Inflammatory macrophage (primary cell): Measurements from ENCODE around the gene BAZ1A.
"Not testable (repeated sequence)": the region's sequence is repeated elsewhere in the genome, so short reads cannot be mapped to it uniquely, and the experiment has no call there.

ENCODE experiments used
- DNase-seq, 2 donors: peaks; one replicate each; pipeline ENCODE4 v3.0.0-alpha.2; 2020 to 2022

BAZ1A gene

DNA sequence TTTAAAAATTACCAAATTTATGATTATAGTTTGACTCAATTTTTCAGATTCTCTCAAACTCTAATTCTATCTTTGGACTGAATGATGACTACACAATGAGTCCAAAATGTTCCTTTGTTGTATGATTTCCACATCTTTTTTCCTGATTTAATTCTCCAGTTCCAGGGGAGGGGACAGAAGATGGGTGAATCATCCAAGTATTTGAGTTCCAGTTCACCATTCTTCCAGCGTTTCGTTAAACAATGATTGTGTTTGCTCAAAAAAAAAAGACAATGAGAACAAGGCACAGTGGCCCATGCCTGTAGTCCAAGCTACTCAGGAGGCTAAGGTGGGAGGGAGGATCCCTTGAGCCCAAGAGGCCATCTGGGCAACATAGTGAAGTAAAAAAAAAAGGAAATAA is 23.8 kb downstream of the BAZ1A start:
- no peak for DNase-seq

DNA sequence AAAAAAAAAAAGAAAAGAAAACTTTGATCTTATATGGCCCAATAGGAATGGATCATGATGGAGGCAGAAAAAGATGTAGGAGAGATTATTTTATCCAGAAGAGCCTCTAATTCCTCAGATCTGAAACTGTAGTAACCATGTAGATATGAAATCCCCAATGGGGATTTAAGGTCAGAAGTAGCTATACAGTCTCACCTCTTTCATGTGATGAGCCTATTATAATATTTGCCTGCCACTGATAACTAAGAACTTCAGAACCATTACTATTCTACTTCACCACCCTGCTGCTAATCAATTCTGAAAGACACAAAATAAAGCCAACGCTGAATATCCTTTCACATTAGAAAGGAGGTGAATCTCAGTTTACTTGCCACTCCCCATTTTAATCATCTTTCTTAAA is 29.3 kb downstream of the BAZ1A start:
- DNase-seq, result no peak

DNA sequence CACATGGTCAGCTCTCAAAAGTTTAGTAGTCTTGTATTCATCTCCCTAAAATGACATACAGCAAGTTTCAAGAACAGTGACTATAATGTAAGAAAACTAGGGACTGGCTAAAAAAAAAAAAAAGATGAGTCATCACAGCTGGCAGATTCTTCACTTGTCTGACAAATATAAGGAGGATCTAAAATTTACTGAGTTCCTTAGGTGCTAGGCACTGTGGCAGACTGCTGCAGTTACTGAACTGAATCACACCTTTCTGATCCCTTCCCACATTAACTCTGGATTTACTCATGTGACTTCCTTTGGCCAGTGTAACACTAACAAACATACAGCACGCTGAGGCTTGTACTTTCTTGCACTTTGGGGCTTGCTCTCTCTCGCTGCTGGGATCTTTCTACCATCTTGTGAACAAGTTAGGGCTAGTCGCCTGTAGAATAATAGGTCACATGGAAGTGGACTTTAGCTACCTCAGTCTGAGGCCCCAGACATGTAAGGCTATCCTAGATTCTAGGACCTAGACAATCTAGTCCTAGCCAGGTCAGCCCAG is 32.1 kb downstream of the BAZ1A start:
- peak; percentile 28 to 74 for DNase-seq

DNA sequence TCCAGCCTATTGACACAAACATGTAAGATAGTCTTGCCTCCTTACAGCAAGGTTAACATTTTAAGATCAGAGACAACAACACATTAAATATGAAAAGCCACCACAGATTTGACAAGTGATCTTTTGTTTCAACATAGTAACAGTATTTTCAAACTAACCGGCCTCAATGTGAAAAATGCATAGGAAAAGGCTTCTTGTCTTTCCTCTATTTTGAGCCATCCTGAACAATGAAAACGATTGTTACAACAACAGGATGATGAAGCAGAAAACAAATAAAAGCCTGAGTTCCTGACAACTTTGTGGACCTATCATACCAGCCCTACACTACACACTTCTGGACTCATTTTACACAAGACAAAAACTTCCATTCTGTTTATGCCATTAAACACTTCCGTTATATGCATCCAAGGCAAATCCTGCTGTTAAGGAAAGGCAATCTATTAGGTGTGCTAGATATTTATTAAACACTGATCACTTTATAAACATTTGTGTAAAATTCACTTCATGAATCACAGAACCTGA is 37.3 kb downstream of the BAZ1A start:
- no peak for DNase-seq

DNA sequence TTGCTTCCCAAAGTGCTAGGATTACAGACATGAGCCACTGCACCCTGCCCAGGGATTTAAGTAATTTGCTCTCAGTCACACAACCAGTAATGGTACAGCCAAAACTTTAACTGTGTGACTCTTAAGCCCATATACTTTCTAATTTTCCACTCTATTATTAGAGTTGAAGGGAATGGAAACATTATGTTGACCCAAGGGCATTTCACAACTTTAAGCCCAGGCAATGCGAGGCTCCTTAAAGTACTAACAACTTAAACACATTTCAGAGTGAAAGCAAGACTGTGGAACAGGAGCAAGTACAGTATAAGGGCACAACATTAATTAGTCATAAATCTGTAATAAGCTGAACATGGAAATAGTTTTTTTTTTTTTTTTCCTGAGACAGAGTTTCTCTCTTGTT is 39.8 kb downstream of the BAZ1A start:
- DNase-seq, result no peak

DNA sequence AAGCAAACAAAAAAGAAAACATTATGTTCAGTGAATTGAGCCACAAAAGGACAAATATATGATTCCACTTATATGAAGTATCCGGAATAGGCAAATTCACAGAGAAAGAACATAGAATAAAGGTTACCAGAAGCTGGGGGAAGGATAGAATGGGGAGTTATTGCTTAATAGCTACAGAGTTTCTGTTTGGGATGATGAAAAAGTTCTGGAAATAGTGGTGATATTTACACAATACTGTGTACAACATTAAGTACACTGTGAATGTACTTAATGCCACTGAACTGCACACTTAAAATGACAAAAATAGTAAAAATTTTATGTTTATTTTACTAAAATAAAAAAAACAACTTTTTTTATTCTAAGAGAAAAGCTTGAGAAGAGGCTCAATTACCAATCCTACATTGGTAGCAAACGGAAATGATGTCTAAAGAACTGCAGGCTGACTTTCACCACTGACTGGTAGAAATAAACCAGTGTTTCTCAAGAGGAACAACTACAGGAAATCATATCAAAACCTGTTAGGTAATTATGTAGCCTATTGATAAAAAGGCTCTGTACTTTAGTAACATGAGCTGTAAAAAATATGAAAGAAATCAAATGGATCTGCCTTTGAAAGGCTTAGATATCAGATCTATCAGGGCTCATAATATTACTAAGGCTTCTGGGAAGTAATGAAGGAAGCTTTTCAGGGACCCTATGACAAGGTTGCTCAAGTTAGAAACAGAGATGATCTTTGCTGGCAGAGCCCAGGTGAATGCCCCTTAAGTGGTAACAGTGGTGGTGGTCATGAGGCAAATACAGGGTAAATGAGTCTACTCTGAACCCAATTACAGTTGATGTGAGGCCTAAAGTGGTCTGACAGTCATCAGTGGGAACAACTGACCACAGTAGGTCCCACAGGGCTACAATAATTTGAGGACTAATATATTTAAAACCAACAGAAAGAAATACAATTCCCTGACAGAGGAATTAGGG is 41.3 kb downstream of the BAZ1A start:
- peak; percentile 54 to 81 for DNase-seq

DNA sequence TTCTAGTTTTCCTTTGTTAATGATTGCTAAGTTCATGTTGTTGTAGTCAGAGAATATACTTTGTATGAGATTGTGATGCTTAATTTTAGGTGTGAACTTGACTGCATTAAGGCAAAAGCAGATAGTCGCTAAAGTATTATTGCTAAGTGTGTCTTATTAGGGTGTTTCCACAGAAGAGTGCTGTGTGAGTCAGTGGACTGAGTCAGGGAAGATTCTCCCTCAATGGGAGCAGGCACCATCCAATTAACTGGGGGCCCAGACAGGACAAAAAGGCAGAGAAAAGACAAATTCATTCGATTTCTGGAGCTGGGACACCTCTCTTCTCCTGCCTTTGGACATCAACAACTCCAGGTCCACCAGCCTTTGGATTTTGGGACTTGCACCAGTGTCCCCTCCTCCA is 48.5 kb downstream of the BAZ1A start:
- no peak for DNase-seq

DNA sequence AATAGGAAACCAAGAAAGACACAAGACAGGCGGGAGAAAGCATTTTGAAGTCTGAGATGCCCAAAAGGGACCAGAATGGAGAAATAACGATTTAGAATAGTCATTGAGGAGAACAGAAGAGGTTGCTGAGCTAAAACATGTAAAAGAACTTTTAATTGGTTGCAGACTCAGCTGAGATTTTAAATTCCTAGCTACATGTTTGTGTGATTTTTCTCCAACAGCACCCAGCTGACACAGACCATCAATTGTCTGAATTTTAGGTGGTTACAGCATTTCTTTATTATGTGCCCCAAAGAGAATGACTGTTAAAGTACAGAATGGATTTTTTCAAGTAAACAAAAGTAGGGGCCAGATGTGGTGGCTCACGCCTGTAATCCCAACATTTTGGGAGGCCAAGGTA is 50.3 kb downstream of the BAZ1A start:
- DNase-seq, result no peak

DNA sequence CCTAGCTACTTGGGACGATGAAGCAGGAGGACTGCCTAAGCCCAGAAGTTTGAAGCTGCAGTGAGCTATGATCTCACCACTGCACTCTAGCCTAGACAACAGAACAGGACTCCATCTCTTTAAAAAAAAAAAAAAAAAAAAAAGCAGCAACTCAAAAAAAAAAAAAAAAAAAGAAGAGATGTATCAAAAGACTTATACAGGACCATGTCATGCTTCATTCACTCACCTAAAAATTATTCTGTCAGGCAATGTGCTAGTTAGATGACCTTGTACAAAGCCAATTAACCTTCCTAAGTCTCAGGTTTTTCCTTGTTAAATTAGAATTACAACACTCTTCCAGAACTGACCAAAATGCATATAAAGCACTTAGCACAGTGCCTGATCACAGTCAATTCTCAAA is 50.9 kb downstream of the BAZ1A start:
- no peak for DNase-seq

DNA sequence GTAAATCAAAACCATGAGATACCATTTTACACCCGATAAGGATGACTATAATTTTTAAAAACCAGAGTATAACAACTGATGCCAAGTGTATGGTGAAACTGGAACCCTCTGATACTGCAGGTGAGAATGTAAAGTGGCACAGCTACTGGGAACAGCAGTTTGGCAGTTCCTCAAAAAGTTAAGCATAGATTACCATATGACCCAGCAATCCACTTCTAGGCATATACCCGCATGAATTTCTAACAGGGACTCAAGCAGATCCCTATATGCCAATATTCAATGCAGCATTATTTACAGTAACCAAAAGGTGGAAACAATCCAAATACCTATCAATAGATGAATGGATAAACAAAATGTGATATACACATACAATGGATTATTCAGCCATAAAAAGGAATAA is 57.4 kb downstream of the BAZ1A start:
- no peak for DNase-seq

DNA sequence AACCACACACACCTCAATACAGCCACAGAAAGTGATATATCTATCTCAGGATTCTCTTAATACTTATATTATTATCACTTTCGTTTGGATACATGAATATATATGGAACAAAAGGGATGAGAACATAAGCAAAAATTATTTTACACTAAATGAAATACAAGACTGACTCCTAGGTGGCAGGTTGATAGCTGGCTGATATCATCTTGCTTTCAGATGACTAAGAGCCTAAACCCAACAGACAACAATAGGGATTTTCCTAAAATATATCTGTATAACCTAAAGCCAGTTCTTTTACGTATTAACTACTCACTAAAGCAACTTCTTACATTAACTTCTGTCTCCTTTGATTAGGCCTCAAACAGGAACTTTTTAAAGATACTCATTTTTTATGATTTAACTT is 65.1 kb downstream of the BAZ1A start:
- no peak for DNase-seq

DNA sequence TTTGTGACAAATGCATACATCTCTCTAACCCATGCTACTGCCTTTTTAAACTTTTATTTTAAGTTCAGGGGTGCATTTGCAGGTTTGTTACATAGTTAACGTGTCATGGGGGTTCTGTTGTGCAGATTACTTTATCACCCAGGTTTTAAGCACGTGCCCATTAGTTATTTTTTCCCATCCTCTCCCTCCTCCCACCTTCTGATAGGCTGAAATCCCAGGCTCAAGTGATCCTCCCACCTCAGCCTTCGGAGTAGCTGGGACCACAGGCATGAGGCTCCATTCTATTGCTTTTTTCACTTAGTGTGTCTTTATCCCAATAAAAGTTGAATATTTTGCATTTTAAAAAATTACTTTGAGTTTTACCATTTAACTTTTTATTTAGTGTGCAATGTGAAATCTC is 68.9 kb downstream of the BAZ1A start:
- no peak for DNase-seq

DNA sequence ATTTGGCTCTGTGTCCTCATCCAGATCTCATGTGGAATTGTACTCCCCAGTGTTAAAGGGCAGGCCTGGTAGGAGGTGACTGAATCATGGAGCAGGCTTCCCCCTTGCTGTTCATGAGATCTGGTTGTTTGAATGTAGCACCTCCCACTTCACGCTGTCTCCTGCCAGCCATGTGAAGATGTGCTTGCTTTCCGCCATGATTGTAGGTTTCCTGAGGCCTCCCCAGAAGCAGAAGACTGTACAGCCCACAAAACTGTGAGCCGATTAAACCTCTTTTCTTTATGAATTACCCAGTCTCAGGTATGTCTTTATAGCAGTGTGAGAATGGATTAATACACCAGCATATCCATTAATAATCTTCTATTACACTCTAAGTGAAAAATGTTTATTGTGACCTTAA is 70.2 kb downstream of the BAZ1A start:
- DNase-seq, result no peak

DNA sequence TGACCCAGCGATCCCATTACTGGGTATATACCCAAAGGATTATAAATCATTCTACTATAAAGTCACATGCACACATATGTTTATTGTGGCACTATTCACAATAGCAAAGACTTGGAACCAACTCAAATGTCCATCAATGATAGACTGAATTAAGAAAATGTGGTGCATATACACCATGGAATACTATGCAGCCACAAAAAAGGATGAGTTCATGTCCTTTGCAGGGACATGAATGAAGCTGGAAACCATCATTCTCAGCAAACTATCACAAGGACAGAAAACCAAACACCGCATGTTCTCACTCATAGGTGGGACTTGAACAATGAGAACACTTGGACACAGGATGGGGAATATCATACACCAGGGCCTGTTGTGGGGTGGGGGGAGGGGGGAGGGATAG is 76.3 kb downstream of the BAZ1A start:
- DNase-seq, result not testable (repeated sequence)

DNA sequence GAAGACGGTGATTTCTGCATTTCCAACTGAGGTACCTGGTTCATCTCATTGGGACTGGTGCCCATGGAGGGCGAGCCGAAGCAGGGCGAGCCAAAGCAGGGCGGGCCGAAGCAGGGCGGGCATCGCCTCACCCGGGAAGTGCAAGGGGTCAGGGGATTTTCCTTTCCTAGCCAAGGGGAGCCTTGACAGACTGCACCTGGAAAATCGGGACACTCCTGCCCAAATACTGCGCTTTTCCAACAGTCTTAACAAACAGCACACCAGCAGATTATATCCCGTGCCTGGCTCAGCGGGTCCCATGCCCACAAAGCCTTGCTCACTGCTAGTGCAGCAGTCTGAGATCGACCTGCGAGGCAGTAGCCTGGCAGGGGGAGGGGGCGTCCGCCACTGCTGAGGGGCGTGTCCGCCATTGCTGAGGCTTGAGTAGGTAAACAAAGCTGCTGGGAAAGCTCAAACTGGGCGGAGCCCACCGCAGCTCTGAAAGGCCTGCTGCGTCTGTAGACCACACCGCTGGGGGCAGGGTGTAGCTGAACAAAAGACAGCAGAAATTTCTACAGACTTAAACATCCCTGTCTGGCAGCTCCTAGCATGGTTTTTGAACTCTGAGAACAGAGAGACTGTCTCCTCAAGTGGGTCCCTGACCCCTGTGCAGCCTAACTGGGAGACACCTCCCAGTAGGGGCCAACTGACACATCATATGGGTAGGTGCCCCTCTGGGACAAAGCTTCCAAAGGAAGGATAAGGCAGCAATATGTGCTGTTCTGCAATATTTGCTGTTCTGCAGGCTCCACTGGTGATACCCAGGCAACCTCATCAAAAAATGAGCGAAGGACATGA is 77.2 kb downstream of the BAZ1A start:
- DNase-seq, result no peak

DNA sequence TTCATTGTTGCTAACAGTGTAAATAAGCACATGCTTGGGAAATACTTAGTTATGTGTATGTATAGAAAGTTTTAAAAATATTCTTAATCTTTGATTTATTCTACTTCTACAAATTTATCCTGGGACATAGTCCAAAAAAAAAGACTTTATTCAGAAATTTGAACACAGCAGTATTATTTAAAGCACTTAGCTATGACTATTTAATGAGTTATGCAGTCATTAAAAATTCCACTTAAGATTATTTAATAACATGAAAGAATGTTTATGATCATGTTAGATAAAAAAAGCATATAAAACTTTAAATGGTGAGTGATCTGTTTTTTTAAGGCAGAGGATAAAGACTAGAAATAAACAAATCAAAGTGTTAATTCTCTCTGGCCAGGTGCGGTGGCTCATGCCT is 78.3 kb downstream of the BAZ1A start:
- no peak for DNase-seq

DNA sequence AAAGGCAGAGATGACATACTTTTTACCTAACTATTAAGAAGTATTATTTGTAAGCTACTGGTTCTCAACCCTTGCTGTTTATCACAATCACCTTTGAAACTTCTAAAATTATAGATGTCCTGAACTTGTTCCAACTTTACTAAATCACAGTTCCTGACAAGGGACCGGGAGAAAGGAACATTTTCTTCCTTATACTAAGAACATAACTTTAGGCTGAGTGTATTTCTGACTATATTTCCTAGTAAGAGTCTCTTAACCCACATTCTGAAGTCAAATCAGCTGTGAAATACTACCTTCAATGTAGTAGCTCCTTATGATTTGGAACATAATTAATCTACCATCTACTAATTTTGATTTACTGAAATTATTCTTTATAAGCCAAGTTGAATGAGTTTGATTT is 80.2 kb downstream of the BAZ1A start:
- no peak for DNase-seq

DNA sequence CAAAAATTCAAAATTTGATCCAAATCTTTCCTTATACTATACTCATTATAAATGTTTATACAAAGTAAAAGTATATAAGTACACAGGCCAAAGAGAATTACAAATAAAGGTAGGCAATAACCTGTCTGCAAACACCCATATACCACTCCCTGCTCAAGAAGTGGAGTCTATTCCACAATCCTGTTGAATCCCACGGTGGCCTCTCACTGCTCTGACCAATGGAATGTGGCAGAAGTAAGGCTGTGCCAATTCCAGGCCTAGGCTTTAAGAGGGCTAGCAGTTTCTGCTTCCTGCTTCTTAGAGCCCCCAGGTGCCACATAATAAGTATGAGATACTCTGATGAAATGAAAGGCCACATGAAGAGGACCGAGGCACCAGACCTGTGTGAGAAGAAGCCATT is 80.9 kb downstream of the BAZ1A start:
- no peak for DNase-seq

DNA sequence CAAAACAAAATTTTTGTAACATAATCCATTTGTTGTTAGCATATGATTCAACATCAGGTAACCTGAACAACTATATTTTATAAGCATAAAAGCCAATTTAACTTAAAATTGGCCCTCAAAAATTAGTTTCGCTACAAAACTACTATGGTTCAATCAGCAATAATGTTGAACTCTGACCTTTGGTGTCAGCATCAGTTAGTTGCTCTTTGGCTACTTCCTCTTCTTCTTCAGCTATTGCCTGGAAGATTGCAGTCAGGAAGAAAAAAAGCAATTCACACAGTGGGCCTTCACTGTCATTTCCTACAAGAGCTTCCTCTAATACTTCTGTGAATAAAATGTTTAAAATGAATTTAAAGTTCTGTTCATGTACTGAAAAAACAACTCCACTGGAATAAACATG is 82.6 kb downstream of the BAZ1A start:
- peak; percentile 39 to 56 for DNase-seq

DNA sequence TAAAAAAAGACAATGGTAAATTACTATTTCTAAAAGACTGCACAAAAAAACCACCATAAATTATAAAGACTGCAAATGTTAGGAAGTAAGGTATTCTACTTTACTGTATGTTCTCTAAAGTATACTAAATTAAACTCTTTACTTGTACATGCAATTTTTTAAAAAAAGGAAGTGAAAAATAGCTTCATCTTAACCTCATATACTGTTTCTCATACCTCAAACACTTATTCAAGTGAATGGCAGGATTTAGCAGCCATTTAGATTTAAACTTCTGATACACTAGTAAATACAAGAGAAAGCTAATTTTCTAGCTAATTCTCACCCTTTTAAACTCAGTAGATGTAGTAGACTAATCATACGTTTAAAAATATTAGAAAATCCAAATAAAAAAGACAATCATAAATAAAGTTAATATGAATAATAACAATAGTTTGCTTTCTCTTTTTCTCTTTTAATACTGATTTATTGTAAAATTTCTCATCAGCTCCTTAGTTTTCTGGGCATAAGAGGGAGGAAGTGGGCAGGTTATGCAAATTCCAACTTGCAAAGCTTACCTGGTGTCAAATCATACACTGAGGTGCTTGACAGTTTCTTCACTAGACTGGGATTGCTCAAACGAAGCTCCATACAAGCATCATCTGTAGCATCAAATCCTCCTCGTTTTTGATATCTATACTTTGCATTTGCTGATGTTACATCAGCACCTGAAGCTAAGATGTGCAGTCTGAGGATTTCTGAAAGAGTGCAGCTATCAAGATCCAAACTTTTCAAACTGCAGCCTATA is 89.7 kb downstream of the BAZ1A start:
- no peak for DNase-seq

DNA sequence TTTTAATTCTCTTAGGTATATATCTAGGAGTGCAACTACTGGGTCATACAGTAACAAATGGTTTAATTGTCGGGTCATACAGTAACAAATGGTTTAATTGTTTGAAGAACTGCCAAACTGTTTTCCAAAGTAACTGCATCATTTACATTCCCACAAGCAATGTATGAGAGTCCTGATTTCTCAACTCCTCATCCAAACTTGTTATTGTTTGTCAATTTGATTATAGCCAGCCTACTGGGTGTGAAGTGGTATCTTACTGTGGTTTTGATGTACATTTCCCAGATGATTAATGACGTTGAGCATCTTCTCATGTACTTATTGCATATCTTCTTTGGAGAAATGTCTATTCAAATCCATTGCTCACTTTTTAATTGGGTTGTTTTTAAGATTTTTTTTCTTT is 93.1 kb downstream of the BAZ1A start:
- DNase-seq, result no peak

DNA sequence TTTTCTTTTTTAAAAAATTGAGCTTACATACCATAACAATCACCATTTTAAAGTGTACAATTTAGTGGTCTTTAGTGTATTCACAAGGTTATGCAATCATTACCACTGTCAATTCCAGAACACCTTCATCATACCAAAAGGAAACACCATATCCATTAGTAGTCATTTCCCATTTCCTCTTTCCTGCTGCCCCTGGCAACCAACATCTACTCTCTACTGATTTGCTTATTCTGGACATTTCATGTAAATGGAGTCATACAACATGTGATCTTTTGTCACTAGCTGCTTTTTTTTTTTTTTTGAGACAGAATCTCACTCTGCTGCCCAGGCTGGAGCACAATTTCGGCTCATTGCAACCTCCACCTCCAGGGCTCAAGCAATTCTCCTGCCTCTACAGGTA is 93.9 kb downstream of the BAZ1A start:
- DNase-seq, result peak; percentile 59 to 68
